PC-3 (cell line): ENCODE measurements around the gene FFAR4.

Experiments
- CTCF ChIP-seq: fragments of 300-600 bp; sonication (generic); conservative IDR thresholded peaks from 2 replicates; pipeline ENCODE4 v1.5.1; 2017; ENCODE audit warnings: antibody characterized with exemption, low read depth, mild to moderate bottlenecking, low read length
- EZH2 ChIP-seq: fragments of 300-600 bp; sonication (generic); IDR thresholded peaks from one replicate; pipeline ENCODE4 v1.6.1; 2017; ENCODE audit warnings: antibody characterized with exemption, mild to moderate bottlenecking, low read length; ENCODE audit not compliant: unreplicated experiment
- EZH2phosphoT487 ChIP-seq: fragments of 300-600 bp; sonication (generic); IDR thresholded peaks from 2 replicates; pipeline ENCODE4 v1.6.1; 2018; ENCODE audit warnings: mild to moderate bottlenecking, antibody characterized with exemption, low read length, borderline replicate concordance

GRCh38 chr10:93567277-93568104 is 1.0 kb downstream of the FFAR4 start:
- TF ChIP-seq CTCF (no peak), EZH2 (no peak), EZH2phosphoT487 (no peak)
